B cell (primary cell): ENCODE results near the gene MYH10. TPM values are rescaled to one million over a fixed set of nuclear protein-coding genes. Genes with fewer than 3 reads are reported as not detected.

ENCODE experiments used
- ATAC-seq: fragments of 200-7000 bp; cut with Tn5 transposase; one replicate; pipeline ENCODE4 v1.10.0; 2021; ENCODE audit warnings: low read depth, mild to moderate bottlenecking, moderate number of reproducible peaks, moderate library complexity
- CTCF ChIA-PET: fragments of 350-600 bp; sonication (Branson Sonifier 250); formaldehyde crosslinking; loops from one replicate; lab custom pipeline; 2021; ENCODE audit warnings: antibody characterized with exemption, inconsistent platforms; lab: Charles Lee
- POLR2A ChIA-PET: fragments of 350-600 bp; sonication (Branson Sonifier 250); formaldehyde crosslinking; loops from one replicate; lab custom pipeline; 2021; ENCODE audit warnings: antibody characterized with exemption; lab: Charles Lee
- DNase-seq: peaks from one replicate; pipeline ENCODE4 v3.0.0; 2013
- H2AFZ ChIP-seq: 2 replicates; pipeline ENCODE4 v1.6.1; 2012; ENCODE audit warnings: mild to moderate bottlenecking, low read depth, low read length; ENCODE audit not compliant: insufficient read depth, poor library complexity, severe bottlenecking
- H3K27ac ChIP-seq, 2 donors: 1 replicate in 1 of 2; 2 replicates in 1 of 2; pipeline ENCODE4 v1.5.1; 2012 to 2013; ENCODE audit warnings: low read length in 2 of 2, mild to moderate bottlenecking in 2 of 2, moderate library complexity in 1 of 2
- H3K27me3 ChIP-seq, 4 experiments: fragments of 200-600 bp in 1 of 4; sonication (generic) in 1 of 4; replicated peaks in 1 of 4; 1 replicate in 2 of 4; 2 replicates in 2 of 4; pipeline versions ENCODE4 v1.6.1 to v1.7.0; 2013 to 2016; ENCODE audit warnings: low read length in 3 of 4, mild to moderate bottlenecking in 2 of 4, mixed read lengths in 1 of 4, moderate library complexity in 1 of 4; ENCODE audit not compliant: insufficient read depth in 4 of 4, control insufficient read depth in 3 of 4; ENCODE audit errors: control extremely low read depth in 1 of 4
- H3K36me3 ChIP-seq, 2 experiments: replicated peaks in 1 of 2; 1 replicate in 1 of 2; 2 replicates in 1 of 2; pipeline versions ENCODE4 v1.6.1 to v1.7.1; 2013; ENCODE audit warnings: low read length in 1 of 2; ENCODE audit not compliant: insufficient read depth in 2 of 2, control insufficient read depth in 1 of 2; ENCODE audit errors: control extremely low read depth in 1 of 2, extremely low read depth in 1 of 2
- H3K4me1 ChIP-seq, 2 donors: fragments of 200-600 bp in 1 of 2; sonication (generic) in 1 of 2; 1 replicate in 1 of 2; 2 replicates in 1 of 2; pipeline versions ENCODE4 v1.5.1 to v1.6.1; 2013 to 2017; ENCODE audit warnings: low read length in 2 of 2; ENCODE audit not compliant: control insufficient read depth in 2 of 2, insufficient read depth in 2 of 2
- H3K4me2 ChIP-seq: replicated peaks from 2 replicates; pipeline ENCODE3; 2012; ENCODE audit warnings: mild to moderate bottlenecking, low read depth, low read length; ENCODE audit not compliant: poor library complexity, severe bottlenecking
- H3K4me3 ChIP-seq, 5 experiments: fragments of 200-600 bp in 1 of 5; sonication (generic) in 1 of 5; 1 replicate in 3 of 5; 2 replicates in 2 of 5; pipeline versions ENCODE4 v1.5.1 to v1.7.0; 2011 to 2016; ENCODE audit warnings: low read length in 4 of 5, mild to moderate bottlenecking in 4 of 5, low read depth in 2 of 5, control low read depth in 1 of 5, moderate library complexity in 1 of 5; ENCODE audit not compliant: insufficient read depth in 1 of 5; ENCODE audit errors: control extremely low read depth in 1 of 5, extremely low read depth in 1 of 5
- H3K79me2 ChIP-seq: fragments of 200-600 bp; sonication (generic); one replicate; pipeline ENCODE4 v1.6.0; 2016; ENCODE audit warnings: low read length; ENCODE audit not compliant: control insufficient read depth, insufficient read depth
- H3K9ac ChIP-seq: fragments of 200-600 bp; sonication (generic); 2 replicates; pipeline ENCODE4 v1.6.1; 2017; ENCODE audit warnings: mild to moderate bottlenecking, low read length, moderate library complexity
- H3K9me3 ChIP-seq, 3 donors: one replicate each; pipeline versions ENCODE4 v1.6.1 to v1.7.1; 2013; ENCODE audit warnings: low read length in 2 of 3; ENCODE audit not compliant: control insufficient read depth in 2 of 3, insufficient read depth in 1 of 3; ENCODE audit errors: control extremely low read depth in 1 of 3
- H4K20me1 ChIP-seq: 2 replicates; pipeline ENCODE4 v1.6.0; 2012; ENCODE audit warnings: mild to moderate bottlenecking, low read length; ENCODE audit not compliant: insufficient read depth, control insufficient read depth, poor library complexity, severe bottlenecking
- H3K27ac Mint-ChIP-seq: one replicate; pipeline ENCODE4 v1.8.0; 2021; ENCODE audit warnings: mixed read lengths
- H3K27me3 Mint-ChIP-seq: one replicate; pipeline ENCODE4 v1.8.0; 2021; ENCODE audit warnings: mixed read lengths
- H3K4me1 Mint-ChIP-seq: one replicate; pipeline ENCODE4 v1.8.0; 2021; ENCODE audit warnings: mixed read lengths
- H3K4me3 Mint-ChIP-seq: one replicate; pipeline ENCODE4 v1.8.0; 2021; ENCODE audit warnings: mixed read lengths
- H3K9me3 Mint-ChIP-seq: one replicate; pipeline ENCODE4 v1.8.0; 2022; ENCODE audit warnings: mixed read lengths; ENCODE audit not compliant: insufficient read depth
- EZH2 ChIP-seq: IDR thresholded peaks from 2 replicates; pipeline ENCODE4 v1.6.1; 2012; ENCODE audit warnings: borderline replicate concordance, low read depth, mild to moderate bottlenecking, moderate library complexity, low read length; ENCODE audit not compliant: insufficient read depth, poor library complexity, severe bottlenecking
- WGBS: methylation state at CpG from one replicate; pipeline ENCODE4 v1.1.5; 2013; ENCODE audit warnings: missing lambda C conversion rate; ENCODE audit not compliant: insufficient coverage; 5-methylcytosine and 5-hydroxymethylcytosine counted together
- intact Hi-C: fragments of 100-400 bp; cut with micrococcal nuclease; formaldehyde crosslinking; loops from one replicate; pipeline ENCODE4 v1.10.0; 2022
- polyA plus RNA-seq: library from polyadenylated mRNA; depleted of rRNA; stranded (reverse); fragments of >200 nt; gene quantifications from 2 replicates; pipeline ENCODE4 v1.2.3, GENCODE V29; 2012
- total RNA-seq, 2 donors: library from RNA; stranded (reverse); fragments of 120-200 nt in 1 of 2; gene quantifications; 1 replicate in 1 of 2; 2 replicates in 1 of 2; pipeline versions ENCODE4 v1.2.3 to v1.2.4, GENCODE V29; 2013 to 2022
- TF ChIP-seq, protein P1 (sequence below): fragments of 200-600 bp; IDR thresholded peaks from one replicate; pipeline ENCODE4 v1.8.0; 2022; ENCODE audit warnings: antibody characterized with exemption, mild to moderate bottlenecking

MYH10 gene
- total and polyA plus RNA-seq, 2 donors (not counting 1 experiment from before 2014, with no cell fraction given), result 0.04 to 1.7 TPM

DNA sequence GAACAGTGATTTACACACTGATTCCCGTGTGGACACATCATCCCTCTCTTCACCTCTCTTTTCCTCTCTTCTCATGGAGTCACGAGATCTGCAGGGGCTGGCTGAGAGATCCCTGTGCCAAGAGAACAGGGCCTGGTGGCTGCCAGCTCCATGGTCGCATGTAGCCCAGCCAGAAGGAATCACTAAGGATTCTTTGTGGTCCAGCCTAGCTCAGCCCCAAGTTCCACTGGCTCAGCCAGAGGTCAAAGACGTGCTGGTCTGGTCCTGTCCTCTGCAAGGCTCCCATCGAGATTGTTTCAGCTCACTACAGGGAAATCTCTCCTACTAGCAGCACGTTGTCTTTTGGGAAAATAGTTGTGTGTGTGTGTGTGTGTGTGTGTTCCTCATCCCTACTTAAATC is 128.4 kb downstream of the MYH10 start:
- H4K20me1 ChIP-seq, result no peaks in the 10 kb centered on the region
- no peak overlapping the region for H3K9ac ChIP-seq
- intact Hi-C loops, result no loop called here
- H3K4me3 Mint-ChIP-seq, result no peak overlapping the region
- H3K4me2 ChIP-seq, result no peak overlapping the region
- H3K27ac ChIP-seq, result no peak overlapping the region
- WGBS, result 95% methylated on average over 4 of the region's 6 CpGs
- no peak overlapping the region for H3K27ac Mint-ChIP-seq
- H3K27me3 Mint-ChIP-seq, result no peaks in the 10 kb centered on the region
- H3K27me3 ChIP-seq, result no peaks in the 10 kb centered on the region
- no peak overlapping the region for H3K4me3 ChIP-seq
- H3K9me3 Mint-ChIP-seq, result no peaks in the 10 kb centered on the region
- no peak for TF ChIP-seq EZH2
- no peaks in the 10 kb centered on the region for H3K79me2 ChIP-seq
- ATAC-seq (no peak), DNase-seq (no peak)
- POLR2A ChIA-PET, result no interaction called here
- no peak overlapping the region for H2AFZ ChIP-seq
- H3K4me1 Mint-ChIP-seq, result no peaks in the 10 kb centered on the region
- H3K9me3 ChIP-seq, result no peaks in the 10 kb centered on the region
- H3K36me3 ChIP-seq, result no peaks in the 10 kb centered on the region
- H3K4me1 ChIP-seq, result no peaks in the 10 kb centered on the region
- CTCF ChIA-PET, result interaction anchor here (0.5 kb wide), 1 partner anchor 96 kb away, joined by 3 read pairs; no protein-coding TSS in a partner anchor

DNA sequence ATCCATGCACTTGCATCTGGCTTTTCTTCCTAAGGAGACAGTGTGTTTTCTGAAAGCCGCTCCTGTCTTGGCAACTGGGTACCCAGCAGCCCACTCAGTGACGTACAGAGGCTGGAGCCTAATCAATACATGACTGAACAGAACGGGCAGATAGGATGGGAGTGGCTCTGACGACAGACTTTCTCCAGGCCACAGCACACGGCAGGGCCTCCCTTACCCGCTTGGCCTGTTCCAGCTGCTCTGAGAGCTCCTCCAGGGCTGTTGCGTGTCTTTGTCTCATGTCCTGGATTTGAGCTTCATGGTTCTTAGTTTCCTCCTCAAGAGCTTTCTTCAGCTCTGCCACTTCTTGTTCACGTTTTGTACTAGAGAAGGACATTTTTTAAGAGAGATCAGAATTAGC is 129.9 kb downstream of the MYH10 start:
- H3K4me1 ChIP-seq, result no peaks in the 10 kb centered on the region
- H3K27ac ChIP-seq, result no peak overlapping the region
- Mint-ChIP-seq H3K27ac (no peak overlapping the region), H3K27me3 (no peaks in the 10 kb centered on the region), H3K4me3 (no peak overlapping the region), H3K9me3 (no peaks in the 10 kb centered on the region), H3K4me1 (no peaks in the 10 kb centered on the region)
- H3K36me3 ChIP-seq, result no peaks in the 10 kb centered on the region
- CTCF ChIA-PET, result no interaction called here
- H2AFZ ChIP-seq, result no peak overlapping the region
- intact Hi-C loops, result no loop called here
- no peaks in the 10 kb centered on the region for H3K27me3 ChIP-seq
- H3K4me3 ChIP-seq, result no peak overlapping the region
- no peak overlapping the region for H3K9ac ChIP-seq
- no peaks in the 10 kb centered on the region for H4K20me1 ChIP-seq
- H3K4me2 ChIP-seq, result no peak overlapping the region
- WGBS, result 95% methylated on average over 7 of the region's 8 CpGs
- no peak for TF ChIP-seq EZH2
- TF ChIP-seq, protein P1, sequence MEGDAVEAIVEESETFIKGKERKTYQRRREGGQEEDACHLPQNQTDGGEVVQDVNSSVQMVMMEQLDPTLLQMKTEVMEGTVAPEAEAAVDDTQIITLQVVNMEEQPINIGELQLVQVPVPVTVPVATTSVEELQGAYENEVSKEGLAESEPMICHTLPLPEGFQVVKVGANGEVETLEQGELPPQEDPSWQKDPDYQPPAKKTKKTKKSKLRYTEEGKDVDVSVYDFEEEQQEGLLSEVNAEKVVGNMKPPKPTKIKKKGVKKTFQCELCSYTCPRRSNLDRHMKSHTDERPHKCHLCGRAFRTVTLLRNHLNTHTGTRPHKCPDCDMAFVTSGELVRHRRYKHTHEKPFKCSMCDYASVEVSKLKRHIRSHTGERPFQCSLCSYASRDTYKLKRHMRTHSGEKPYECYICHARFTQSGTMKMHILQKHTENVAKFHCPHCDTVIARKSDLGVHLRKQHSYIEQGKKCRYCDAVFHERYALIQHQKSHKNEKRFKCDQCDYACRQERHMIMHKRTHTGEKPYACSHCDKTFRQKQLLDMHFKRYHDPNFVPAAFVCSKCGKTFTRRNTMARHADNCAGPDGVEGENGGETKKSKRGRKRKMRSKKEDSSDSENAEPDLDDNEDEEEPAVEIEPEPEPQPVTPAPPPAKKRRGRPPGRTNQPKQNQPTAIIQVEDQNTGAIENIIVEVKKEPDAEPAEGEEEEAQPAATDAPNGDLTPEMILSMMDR, result no peak
- H3K79me2 ChIP-seq, result no peaks in the 10 kb centered on the region
- no peak for DNase-seq
- POLR2A ChIA-PET, result no interaction called here
- no peak for ATAC-seq
- H3K9me3 ChIP-seq, result no peaks in the 10 kb centered on the region
